Measurements from ENCODE around the gene UNKL.
"Not testable (repeated sequence)": the region's sequence is repeated elsewhere in the genome, so short reads cannot be mapped to it uniquely, and the experiment has no call there.

The UNKL gene

GRCh38 chr16:1444730-1445517, 30.4 kb upstream of the UNKL start:
- DNase-seq: no peak

DNA sequence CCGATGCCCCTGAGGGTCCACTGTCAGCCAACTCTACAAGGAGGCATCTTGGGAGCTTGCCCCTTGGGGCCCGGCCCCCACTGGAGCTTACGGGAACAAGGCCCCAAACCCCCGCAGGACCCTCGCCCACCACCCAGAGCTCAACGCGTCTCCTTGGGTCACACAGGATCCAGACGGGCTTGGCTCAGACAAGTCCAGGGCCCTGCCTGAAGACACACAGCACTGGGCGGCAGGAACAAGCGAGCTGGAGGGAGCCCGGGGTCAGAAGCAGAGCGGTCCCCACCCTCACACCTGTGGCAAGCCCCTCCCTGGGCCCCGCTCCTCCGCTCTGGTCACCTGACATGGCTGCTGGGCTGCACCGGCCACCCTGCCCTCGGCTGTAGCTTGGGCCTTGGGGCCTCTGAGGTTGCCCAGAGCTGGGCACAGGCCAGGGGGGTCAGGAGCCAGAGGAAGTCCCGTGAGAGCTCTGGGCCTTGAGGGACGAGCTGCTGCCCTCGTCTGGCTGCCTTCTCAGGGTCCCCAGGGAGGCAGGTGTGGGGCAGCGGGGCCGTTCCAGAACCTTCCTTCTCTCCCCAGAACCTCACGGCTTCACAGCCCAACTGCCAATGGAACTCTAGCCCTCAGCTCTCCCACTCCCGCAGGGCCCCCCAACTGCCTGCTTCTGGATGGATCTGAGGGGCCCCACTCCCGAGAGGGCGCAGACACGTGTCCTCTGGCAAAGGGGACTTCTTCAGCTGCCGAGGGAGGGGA, 29.7 kb upstream of the UNKL start, which contains the start of gene CCDC154:
TSS of gene CCDC154 (minus strand) at position 577 of the 750 bp plus-strand sequence. CDS start at position 343, 234 bp downstream.
- no peak for DNase-seq

DNA sequence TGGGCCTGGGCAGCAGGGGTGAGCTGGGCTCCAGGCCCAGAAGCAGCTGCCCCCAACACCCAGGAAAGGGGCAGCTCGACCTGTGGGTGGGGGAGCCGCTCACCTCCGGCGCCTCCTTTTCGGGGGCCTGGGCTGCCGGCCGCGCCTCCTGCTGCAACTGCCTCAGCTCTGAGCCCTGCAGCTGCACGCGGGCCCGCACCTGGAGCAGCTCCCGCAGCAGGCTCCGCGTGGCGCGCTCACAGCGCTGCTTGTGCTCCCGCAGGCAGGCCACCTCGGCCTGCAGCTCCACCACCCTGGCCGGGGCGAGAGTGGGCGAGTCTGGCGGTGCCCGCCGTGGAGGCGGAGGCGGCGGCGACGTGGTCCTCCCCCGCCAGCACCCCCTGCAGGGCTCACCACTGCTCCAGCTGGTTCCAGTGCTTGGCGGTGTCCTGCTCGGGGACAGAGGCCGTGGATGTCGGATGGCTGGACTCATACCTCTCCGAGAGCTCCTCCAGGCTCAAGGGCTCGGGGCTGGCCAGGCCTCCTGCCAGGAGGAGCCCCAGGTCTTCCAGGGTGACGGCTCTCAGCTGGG, 29.0 kb upstream of the UNKL start:
- DNase-seq: no peak

GRCh38 chr16:1442697-1443096, 28.2 kb upstream of the UNKL start:
- no peak for DNase-seq

DNA sequence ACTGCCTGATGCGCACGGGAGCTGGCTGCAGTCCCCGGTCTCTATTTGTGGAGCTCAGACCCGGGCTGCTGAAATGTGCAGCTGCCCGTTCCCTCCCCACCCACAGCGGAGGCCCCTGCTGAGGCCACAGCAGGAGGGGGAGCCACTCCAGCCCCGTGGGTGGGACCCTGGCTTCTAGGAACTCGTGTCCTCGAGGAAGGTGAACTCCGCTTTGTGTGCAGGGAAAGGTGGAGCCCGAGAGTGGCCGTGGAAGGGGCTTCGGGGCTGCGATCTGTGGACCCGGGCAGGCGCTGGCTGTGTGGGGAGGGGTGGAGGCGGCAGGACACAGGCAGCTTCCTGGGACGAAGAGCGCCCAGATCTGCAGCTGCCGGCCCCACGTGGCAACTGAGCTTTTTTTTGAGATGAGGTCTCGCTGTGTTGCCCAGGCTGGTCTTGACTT, 26.9 kb upstream of the UNKL start:
- no peak for DNase-seq

DNA sequence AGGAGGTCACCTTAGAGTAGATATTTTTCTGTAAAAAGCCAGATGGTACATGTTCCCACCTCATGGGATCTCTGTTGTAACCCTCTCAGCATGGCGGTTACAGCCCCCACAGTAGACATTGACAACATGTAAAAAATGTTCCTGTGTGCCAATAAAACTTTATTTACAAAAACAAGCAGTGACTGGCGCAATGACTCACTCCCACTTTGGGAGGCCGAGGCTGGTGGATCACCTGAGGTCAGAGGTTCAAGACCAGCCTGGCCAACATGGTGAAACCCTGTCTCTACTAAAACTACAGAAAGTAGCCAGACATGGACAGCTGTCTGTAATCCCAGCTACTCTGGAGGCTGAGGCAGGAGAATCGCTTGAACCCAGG, 25.2 kb upstream of the UNKL start:
- DNase-seq: not testable (repeated sequence)

- DNase-seq: no peak
Observed at GRCh38 chr16:1439058-1439698, 24.7 kb upstream of the UNKL start.

DNA sequence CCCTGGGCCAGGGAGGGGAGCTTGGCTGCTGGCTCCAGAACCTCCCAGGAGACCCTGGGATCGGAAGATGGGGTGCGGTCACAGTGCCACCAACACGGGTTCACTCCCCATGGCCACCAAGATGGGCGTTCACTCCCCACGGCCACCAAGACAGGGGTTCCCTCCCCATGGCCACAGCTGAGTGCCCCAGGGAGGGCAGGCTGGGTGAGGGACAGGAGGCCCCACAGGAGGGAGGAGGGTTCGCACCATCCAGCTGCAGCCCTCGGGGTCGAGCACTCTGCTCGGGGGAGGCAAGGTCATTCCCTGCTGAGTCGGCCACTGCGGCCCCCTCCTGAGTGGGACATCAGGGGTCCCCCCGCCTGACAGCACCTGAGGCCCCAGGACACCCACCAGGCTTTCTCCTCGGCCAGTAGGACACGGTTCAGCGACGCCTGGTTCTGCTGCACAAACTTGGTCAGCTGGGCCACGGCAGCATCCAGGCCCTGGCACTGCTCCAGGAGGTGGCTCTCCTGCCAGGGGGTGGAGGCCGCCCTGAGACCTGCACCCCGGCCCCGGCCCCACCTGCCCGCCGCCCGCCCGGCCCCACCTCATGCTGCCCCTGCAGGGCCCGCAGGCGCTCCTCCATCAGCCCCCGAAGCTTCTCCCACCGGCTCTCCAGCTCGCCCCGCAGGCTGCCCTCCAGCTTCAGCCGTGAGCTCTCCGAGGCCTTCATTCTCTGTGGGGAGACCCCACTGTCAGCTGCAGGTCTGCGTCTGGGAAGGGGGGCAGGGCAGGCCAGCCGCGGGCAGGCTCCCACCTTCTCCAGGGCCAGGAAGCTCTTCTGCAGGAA, 23.9 kb upstream of the UNKL start:
- no peak for DNase-seq

DNA sequence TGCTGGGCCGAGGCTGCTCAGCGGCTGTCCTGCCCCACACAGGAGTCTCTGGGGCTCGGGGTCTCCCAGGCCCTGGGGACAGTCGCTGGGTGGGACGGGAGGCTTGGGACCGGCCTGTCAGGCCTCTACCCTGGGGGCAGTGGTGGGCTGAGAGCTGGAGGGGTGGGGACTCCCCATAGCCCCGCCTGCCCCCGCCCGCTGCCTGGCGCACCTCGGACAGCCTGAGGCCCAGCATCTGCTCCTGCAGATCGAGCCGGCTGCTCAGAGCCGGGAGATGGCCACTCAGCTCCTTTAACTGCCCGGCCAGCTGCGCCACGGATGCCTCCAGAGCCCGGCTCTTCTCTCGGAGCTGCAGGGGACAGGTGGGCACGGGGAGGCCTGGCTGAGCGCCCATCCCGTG, 23.1 kb upstream of the UNKL start:
- DNase-seq: no peak

DNA sequence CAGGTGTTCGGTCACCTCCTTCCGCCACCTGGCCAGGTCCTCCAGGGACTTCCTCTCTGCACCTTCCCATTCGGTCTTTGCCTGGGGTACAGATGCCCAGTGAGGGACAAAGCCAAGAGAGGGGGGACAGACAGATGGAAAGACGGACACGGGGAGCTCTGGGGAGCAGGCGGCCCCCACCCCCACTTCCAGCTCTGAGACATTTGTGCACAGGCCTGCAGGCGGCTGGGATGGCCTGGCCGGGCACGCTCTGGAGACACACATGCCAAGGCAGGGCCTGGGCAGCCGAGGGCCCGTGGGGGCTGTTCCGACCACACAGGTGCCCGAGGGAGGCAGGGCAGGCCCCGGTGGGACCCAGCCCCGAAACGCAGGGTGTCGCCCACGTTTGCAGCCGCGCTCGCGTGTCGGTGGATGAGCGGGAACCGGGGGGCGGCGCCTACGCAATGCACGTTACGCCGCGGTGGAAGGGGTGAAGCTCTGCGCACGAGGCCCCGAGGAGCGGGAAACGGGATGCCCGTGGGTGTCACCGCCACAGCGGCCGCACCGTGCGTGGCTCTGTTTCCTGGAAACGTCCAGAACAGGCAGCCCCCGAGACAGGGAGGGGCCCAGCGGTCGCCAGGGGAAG, 22.3 kb upstream of the UNKL start:
- no peak for DNase-seq

- no peak for DNase-seq
Observed at GRCh38 chr16:1435921-1436697, 21.6 kb upstream of the UNKL start.

- DNase-seq: no peak
Observed at GRCh38 chr16:1434644-1435592, 20.4 kb upstream of the UNKL start.

DNA sequence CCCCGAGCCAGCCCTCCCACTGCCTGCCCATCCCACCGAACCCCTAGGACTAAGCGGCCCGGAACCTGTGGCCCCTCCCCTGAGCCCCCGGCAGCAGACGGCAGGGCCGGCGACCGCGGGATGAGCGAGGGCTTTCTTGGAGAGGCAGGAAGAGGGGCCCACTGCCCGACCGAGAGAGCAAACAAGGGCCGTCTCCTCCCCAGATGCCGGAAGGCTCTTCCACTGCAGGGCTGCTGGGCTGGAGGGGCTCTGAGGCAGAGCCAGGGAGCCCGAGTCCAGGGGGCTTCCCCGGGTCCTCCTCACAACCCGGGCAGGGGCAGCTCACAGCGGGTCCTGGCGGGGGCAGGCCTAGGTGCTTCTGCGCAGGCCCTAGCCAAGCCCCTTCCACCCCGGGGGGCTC, 19.3 kb upstream of the UNKL start:
- no peak for DNase-seq

GRCh38 chr16:1433263-1433560, 18.7 kb upstream of the UNKL start:
- DNase-seq: no peak

GRCh38 chr16:1432388-1433262, 18.1 kb upstream of the UNKL start:
- no peak for DNase-seq

- DNase-seq: no peak
Observed at GRCh38 chr16:1431497-1432270, 17.2 kb upstream of the UNKL start.

GRCh38 chr16:1430759-1431496, 16.4 kb upstream of the UNKL start, which contains the start of gene PERCC1:
TSS of gene PERCC1 (plus strand) at chr16:1431078. CDS start at chr16:1432594, 1,516 bp downstream.
- DNase-seq: peak; percentile 5
